Right cardiac atrium (tissue), 5 donors: Measurements from ENCODE around the gene PTPN6. TPM values are rescaled to one million over a fixed set of nuclear protein-coding genes. Genes with fewer than 3 reads are reported as not detected.

Experiments used
- ATAC-seq, 2 donors: fragments of 200-7000 bp; cut with Tn5 transposase; one replicate each; pipeline versions ENCODE4 v1.8.0 to v1.9.1; 2020; ENCODE audit warnings: moderate library complexity in 2 of 2, mild to moderate bottlenecking in 1 of 2
- DNase-seq, 3 donors: peaks; one replicate each; pipeline ENCODE4 v3.0.0-alpha.2; 2020
- H3K27ac ChIP-seq: one replicate; pipeline ENCODE4 v1.5.1; 2013; ENCODE audit warnings: mild to moderate bottlenecking, low read length, control low read depth, moderate library complexity
- H3K27me3 ChIP-seq: one replicate; pipeline ENCODE4 v1.6.1; 2013; ENCODE audit not compliant: control insufficient read depth, insufficient read depth
- H3K4me1 ChIP-seq: one replicate; pipeline ENCODE4 v1.6.1; 2013; ENCODE audit warnings: low read length; ENCODE audit not compliant: control insufficient read depth, insufficient read depth
- H3K4me3 ChIP-seq: one replicate; pipeline ENCODE4 v1.5.1; 2013; ENCODE audit warnings: low read length, control low read depth
- H3K9me3 ChIP-seq: one replicate; pipeline ENCODE4 v1.6.1; 2013; ENCODE audit warnings: low read length; ENCODE audit not compliant: control insufficient read depth
- WGBS: extraction: QIAGEN DNeasy Blood & Tissue Kit; methylation state at CpG from one replicate; pipeline ENCODE4 v1.1.7; 2013; 5-methylcytosine and 5-hydroxymethylcytosine counted together
- intact Hi-C, 4 donors: fragments of 100-400 bp; cut with DNase I; formaldehyde crosslinking; loops; one replicate each; pipeline versions ENCODE4 v1.11.0 to v1.14.0; 2022 to 2023
- polyA plus RNA-seq: library from polyadenylated mRNA; stranded (reverse); fragments of 200-250 nt; gene quantifications from one replicate; pipeline ENCODE4 v1.2.3, GENCODE V29; 2013
- total RNA-seq, 4 donors: library from RNA; stranded (reverse); fragmentation: NEBNext Ultra II Directional; extraction: Animal tissue kit (Norgen Biotek cat#: 25700); gene quantifications; one replicate each; pipeline ENCODE4 v1.2.1, GENCODE V29; 2021
- donor health status: healthy with polysubstance abuse.
- donor health status: DM: no; HTN: yes; CAD: no.
- donor health status: DM: no; HTN: no; CAD: no.
- donor health status: DM: no; HTN: yes; CAD: no; lungs with severe emphysema.
- donor health status: DM: yes; HTN: yes; CAD: no.

The PTPN6 gene
- total and polyA plus RNA-seq, 5 donors: 5.9 to 12.1 (median 8.2) TPM

DNA sequence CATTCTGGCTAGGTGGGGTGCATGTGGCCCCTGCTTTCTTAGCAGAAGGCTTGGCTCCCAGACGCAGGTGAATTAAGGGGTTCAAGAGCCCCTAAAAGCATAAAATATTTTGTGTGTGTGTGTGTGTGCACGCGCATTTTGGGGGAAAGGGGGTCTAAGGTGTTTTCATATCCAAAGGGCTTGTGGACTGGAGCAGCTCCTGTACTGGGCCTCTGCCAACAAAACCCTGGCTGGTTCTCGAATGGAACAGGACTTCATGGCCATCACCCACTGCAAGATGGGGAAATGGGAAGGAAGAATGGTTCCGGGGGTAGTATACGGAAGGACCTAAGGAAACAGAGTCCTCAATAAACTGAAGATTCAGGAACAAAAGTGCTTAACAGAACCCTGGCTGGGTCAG lies 27.3 kb upstream of the PTPN6 start:
- intact Hi-C loops: loop anchor here in 1 of 4 donors (2.0 kb wide), 1 partner anchor 45 kb away; no protein-coding TSS in a partner anchor
- H3K9me3 ChIP-seq: no peaks in the 10 kb centered on the region
- ATAC-seq: no peak
- H3K27ac ChIP-seq: no peak overlapping the region
- H3K4me3 ChIP-seq: no peak overlapping the region
- peaks cover 7% of the 10 kb centered on the region for H3K4me1 ChIP-seq
- 56% methylated on average over 6 of the region's 6 CpGs for WGBS
- peak in 2 of 3 donors; percentile 28 to 50 for DNase-seq
- no peaks in the 10 kb centered on the region for H3K27me3 ChIP-seq

GRCh38 chr12:6925239-6925539 lies 26.0 kb upstream of the PTPN6 start:
- Histone ChIP-seq H3K27ac (peak overlapping the region; percentile 100), H3K4me1 (peaks cover 18% of the 10 kb centered on the region), H3K27me3 (no peaks in the 10 kb centered on the region), H3K4me3 (no peak overlapping the region), H3K9me3 (no peaks in the 10 kb centered on the region)
- 14% methylated on average over 1 of the region's 1 CpG for WGBS
- ATAC-seq: no peak
- peak in 1 of 3 donors; percentile 75 for DNase-seq
- intact Hi-C loops: loop anchor here in 1 of 4 donors (2.0 kb wide), 1 partner anchor 44 kb away; no protein-coding TSS in a partner anchor

DNA sequence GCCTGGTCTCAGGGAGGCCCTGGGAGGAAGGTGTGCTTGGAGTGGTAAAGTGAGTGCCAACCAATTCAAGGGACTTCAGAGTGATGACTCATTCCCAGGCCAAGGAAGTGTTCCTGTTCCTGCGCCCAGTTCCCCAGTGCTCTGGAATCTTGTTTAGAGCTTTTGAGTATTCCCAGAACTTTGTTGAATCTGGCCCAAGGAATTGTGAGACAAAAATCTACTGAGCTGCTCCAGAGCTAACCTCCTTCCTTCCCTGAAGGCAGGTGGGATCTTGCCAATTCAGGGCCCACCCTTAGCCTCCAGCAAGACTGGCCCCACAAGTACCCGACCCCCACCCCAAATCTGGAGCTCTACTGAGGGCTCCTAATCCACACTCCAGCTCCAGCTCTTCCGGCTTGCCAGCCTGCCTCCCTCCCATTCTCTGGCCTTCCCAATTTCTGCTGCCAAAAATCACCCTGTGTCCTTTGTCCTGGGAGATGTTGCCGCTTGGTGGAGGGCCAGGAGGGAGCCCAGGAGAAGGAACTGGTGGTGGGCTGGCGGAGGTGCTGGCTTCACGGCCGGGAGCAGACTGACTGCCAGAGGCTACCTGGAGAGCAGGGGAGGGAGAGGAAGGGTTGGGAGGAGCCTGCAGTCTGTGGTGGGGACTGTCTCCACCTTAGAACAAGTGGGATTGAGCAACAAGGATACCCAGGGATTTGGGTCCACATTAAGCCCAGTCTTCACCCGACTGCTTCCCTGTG lies 25.4 kb upstream of the PTPN6 start:
- ATAC-seq: peak; percentile 69 to 74
- 9% methylated on average over 8 of the region's 8 CpGs for WGBS
- intact Hi-C loops: loop anchor here in 1 of 4 donors (2.0 kb wide), 2 partner anchors 19 to 43 kb away; partner anchors contain the start of gene C12orf57
- peak; percentile 80 to 92 (median 91) for DNase-seq
- Histone ChIP-seq H3K9me3 (no peaks in the 10 kb centered on the region), H3K4me3 (peak overlapping the region; percentile 12), H3K27me3 (no peaks in the 10 kb centered on the region), H3K27ac (peak overlapping the region; percentile 100), H3K4me1 (peaks cover 18% of the 10 kb centered on the region)

DNA sequence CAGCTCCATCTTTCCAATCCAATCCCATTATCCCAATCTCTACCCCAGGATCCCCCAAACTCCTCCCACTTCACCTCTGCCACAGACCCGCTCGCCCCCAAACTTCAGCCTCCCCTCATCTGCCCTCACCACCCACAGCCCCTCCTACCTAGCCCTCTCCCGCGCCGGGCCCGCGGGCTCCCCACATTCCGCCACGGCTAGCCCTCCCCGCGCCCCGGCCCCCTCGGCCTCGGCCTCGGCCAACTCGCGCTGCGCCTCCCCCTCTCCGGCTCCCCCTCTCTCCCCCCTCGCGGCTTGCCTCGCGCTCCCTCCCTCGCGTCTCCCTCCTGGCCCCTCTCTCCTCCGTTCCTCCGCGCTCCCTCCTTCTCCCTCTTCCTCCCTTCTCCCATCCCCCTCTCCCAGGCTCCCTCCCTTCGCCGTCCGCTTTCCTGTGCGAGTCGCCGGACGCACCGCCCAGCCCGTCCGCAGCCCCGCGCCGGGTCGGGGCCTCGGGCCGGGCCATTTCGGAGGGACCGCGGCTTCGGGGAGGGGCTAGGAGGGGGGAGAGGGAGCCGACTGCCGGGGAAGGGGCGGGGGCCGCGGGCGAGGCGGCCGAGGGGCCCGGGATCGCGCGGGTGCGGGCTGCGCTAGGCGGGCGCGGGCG lies 23.7 kb upstream of the PTPN6 start, which contains the start of gene ATN1:
Gene ATN1, plus strand, starts transcription at position 581 of the 643 bp plus-strand sequence. CDS start 6,043 bp downstream, outside the sequence.
- peak within 1 kb of the TSS; percentile 99 for H3K4me3 ChIP-seq
- intact Hi-C loops: loop anchor here in 1 of 4 donors (2.0 kb wide), 1 partner anchor 17 kb away; the partner anchor contains the start of gene C12orf57
- DNase-seq: peak; percentile 87 to 95 (median 93)
- peaks cover 18% of the 10 kb centered on the region for H3K4me1 ChIP-seq
- no peaks in the 10 kb centered on the region for H3K27me3 ChIP-seq
- peak; percentile 56 to 70 for ATAC-seq
- no peaks in the 10 kb centered on the region for H3K9me3 ChIP-seq
- WGBS: under 1% methylated on average over 66 of the region's 66 CpGs
- H3K27ac ChIP-seq: peak within 1 kb of the TSS; percentile 100

- WGBS: under 1% methylated on average over 60 of the region's 79 CpGs
- intact Hi-C loops: no loop called here
Observed at GRCh38 chr12:6928022-6928702, 23.0 kb upstream of the PTPN6 start.

GRCh38 chr12:6928703-6929407 lies 22.3 kb upstream of the PTPN6 start:
- intact Hi-C loops: no loop called here
- H3K27me3 ChIP-seq: no peaks in the 10 kb centered on the region
- H3K4me3 ChIP-seq: peak overlapping the region; percentile 99
- H3K27ac ChIP-seq: peak overlapping the region; percentile 49
- DNase-seq (peak in 2 of 3 donors; percentile 25 to 47), ATAC-seq (no peak)
- H3K9me3 ChIP-seq: no peaks in the 10 kb centered on the region
- peaks cover 18% of the 10 kb centered on the region for H3K4me1 ChIP-seq
- WGBS: 4% methylated on average over 19 of the region's 19 CpGs

More at GRCh38 chr12:6928022-6928702, 23.0 kb upstream of the PTPN6 start:
- Histone ChIP-seq H3K4me1 (peaks cover 18% of the 10 kb centered on the region), H3K9me3 (no peaks in the 10 kb centered on the region), H3K27ac (peak overlapping the region; percentile 100), H3K4me3 (peak overlapping the region; percentile 99), H3K27me3 (no peaks in the 10 kb centered on the region)
- ATAC-seq: no peak
- DNase-seq: peak in 2 of 3 donors; percentile 48 to 72

DNA sequence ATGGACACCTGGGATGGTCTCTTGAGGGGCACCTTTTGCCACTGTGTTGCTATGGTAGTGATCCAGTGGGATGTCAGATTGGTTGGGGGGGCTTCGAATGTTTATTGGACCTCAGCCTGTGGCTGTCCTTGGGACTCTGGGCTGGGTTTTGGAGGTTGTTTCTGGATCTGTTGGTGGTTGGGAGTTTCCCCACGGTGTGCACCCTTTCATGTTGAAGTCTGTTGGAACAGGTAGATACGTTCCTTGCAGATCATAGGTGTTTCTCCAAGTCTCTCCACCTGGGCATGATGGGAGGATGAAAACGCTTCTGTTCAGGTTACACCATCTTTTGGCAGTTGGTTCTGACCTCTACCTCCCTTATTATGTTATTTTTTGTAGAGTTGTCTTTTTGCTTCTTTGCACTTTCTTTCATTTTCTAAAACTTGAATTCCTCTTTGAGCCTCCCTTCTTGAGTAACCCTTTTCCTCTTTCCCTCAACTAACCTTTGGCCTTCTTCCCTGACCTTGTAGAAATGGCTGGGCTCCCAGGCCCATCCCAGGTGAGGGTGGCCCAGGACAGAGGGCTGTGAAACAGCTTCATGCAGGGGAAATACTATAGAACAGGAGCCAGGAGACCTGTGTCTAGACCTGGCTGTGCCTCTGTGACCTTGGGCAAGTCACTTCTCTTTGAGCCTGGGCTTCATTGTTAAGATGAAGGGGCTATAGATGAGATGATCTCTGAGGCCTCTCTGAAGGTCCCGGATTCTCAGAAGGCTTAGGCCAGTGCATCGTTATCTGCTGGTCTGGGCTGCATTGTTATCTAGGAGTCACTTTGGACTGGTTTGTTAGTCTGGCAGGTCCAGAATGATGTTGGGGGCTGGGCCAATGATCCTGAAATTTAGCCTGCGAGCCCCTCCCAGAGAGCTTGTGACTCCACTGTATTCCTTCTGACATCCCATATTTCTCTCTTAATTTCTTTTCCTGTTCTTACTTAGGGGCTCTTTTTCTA lies 21.4 kb upstream of the PTPN6 start:
- no peak for ATAC-seq
- DNase-seq: peak in 2 of 3 donors; percentile 39
- peak overlapping the region; percentile 99 for H3K4me3 ChIP-seq
- peaks cover 18% of the 10 kb centered on the region for H3K4me1 ChIP-seq
- 40% methylated on average over 7 of the region's 7 CpGs for WGBS
- H3K9me3 ChIP-seq: no peaks in the 10 kb centered on the region
- peak overlapping the region; percentile 49 for H3K27ac ChIP-seq
- intact Hi-C loops: no loop called here
- H3K27me3 ChIP-seq: no peaks in the 10 kb centered on the region

DNA sequence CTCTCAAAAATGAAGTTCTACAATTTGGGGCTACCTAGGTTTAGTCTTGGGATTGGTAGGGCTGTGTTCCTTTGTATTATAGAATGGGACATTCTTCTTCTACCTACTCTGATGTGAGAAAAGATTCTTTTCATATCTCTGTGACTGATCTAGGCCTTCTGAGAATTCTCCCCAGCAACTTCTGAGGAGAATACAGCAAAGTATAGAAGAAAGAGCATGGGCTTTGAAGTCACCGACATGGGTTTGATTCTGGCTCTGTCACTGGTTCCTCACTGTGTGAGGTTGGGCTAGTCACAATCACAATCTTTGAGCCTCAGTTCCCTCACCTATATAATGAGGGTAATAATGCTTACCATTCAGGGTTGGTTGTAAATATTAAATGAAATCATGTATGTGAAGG lies 18.4 kb upstream of the PTPN6 start:
- Histone ChIP-seq H3K27me3 (no peaks in the 10 kb centered on the region), H3K9me3 (no peaks in the 10 kb centered on the region), H3K4me1 (peaks cover 13% of the 10 kb centered on the region), H3K4me3 (no peak overlapping the region), H3K27ac (no peak overlapping the region)
- intact Hi-C loops: no loop called here
- ATAC-seq (no peak), DNase-seq (no peak)
- WGBS: 42% methylated on average over 1 of the region's 1 CpG

GRCh38 chr12:6934110-6934509 lies 17.0 kb upstream of the PTPN6 start:
- peaks cover 15% of the 10 kb centered on the region for H3K4me1 ChIP-seq
- no peak overlapping the region for H3K4me3 ChIP-seq
- ATAC-seq (peak; percentile 3 to 45), DNase-seq (peak; percentile 72 to 83 (median 81))
- no peaks in the 10 kb centered on the region for H3K27me3 ChIP-seq
- WGBS: 18% methylated on average over 8 of the region's 8 CpGs
- intact Hi-C loops: no loop called here
- peak overlapping the region; percentile 73 for H3K27ac ChIP-seq
- H3K9me3 ChIP-seq: no peaks in the 10 kb centered on the region
